Activated CD8-positive, alpha-beta memory T cell treated with anti-CD3 and anti-CD28 coated beads, Interleukin-2, amount 50 U/mL, for 1 hour (primary cell): ENCODE data around the gene HDAC11.
"Not testable (repeated sequence)": the region's sequence is repeated elsewhere in the genome, so short reads cannot be mapped to it uniquely, and the experiment has no call there.

ENCODE experiments used
- DNase-seq: peaks from one replicate; pipeline ENCODE4 v3.0.0-alpha.2; 2020; ENCODE audit errors: extremely low read depth

HDAC11 gene

GRCh38 chr3:13507247-13507569 lies 27.1 kb downstream of the HDAC11 start:
- no peak for DNase-seq

DNA sequence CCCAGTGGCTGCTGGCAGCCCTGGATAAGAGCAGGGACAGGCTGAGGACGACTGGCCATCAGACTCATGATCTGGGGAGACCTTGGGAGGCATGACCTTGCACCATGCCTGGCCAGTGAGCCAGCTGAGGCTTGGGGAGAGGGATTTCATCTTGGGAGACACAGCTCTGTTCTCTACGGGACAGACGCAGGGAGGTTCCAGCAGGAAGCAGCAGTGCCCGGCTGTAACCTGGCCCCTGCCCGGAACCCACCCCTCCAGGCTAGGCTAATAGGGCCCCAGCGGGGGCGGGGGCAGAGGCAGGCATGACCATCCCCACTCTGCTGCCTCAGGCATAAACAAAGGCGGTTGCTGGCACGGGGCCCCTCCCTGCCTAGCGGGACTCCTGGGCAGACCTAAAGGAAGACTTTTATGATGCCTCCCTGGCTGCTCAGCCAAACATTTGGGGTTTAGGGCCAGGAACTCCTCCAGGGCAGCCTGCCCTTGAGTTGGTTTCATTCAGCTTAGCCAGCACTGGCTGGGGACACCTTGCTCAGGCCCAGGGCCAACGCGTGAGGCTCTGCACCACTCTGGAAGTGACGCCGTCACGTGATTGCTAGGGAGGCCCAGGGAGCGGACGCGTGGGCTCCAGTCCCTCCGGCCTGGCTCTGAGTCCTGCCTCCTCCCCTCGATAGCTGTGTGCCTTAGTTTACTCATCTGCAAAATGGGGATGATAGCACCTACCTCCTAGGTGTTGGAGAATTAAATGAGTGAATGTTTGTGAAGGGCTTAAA lies 27.6 kb downstream of the HDAC11 start:
- no peak for DNase-seq

- DNase-seq = no peak
These were observed 28.4 kb downstream of the HDAC11 start for GRCh38 chr3:13508496-13508895.

- DNase-seq = no peak
These were observed 29.1 kb downstream of the HDAC11 start for GRCh38 chr3:13509059-13509815.

- no peak for DNase-seq
These were observed 29.7 kb downstream of the HDAC11 start for GRCh38 chr3:13509816-13510192.

DNA sequence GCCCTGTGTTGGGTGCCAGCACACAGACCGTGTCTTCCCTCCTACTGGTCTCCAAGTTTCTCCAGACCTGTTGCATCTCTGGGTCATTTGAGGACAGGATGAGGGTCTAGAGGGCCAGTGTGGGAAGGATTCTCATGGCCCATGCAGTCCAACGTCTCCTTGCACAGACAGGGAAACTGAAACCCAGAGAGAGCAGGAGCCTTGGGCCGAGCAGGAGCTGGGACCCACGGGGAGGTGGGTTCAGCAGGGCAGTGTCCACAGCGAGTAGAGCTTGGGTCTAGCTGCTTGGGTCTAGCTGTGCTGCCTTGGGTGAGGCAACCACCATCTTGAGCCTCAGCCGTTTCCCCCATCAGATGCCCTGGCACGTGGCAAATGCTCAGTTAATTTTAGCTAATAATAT lies 32.3 kb downstream of the HDAC11 start:
- no peak for DNase-seq

DNA sequence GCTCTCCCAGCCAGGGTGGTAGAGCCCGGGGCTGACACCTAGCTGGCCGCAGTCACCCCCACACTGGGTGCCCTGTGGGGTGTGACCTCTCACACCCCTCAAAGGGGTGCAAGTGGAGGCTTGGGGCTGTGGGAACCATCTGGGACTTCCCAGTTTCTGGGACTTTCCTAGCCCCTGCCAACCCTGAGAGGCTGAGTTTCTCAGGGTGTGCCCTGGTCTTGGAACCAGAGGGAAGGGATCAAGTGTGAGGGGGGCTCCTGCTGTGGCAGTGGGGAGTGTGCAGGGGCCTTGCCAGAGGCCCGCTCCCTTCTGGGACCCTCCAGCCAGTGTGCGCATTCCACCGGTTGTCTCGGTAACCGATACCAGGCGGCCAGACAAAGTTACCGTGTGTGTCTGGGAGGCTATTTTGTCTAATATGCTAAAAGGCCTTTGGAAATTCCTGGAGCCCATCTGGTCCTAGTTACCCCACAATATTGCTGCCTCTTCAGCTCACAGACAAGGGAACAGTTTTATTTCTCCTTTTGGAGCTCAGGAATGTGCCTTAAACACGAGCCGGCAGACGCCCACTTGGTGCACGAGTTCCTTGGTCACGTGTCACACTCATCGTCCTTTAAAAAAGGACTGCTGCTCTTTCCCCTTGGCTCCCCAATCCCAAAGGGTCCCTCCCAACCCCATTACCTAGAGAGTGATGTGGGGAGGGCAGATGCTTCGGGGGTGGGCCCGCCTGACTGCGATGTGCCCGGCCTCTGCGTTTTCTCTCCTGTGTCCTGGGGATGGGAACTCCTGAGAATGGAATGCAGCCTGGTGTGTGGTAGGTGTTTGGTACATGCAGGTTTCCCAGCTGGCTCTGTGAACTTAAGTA lies 33.2 kb downstream of the HDAC11 start:
- no peak for DNase-seq

GRCh38 chr3:13513913-13514517 lies 33.9 kb downstream of the HDAC11 start:
- no peak for DNase-seq

GRCh38 chr3:13514639-13515435 lies 34.7 kb downstream of the HDAC11 start:
- DNase-seq = no peak

GRCh38 chr3:13515786-13516759 lies 36.0 kb downstream of the HDAC11 start:
- DNase-seq = no peak

DNA sequence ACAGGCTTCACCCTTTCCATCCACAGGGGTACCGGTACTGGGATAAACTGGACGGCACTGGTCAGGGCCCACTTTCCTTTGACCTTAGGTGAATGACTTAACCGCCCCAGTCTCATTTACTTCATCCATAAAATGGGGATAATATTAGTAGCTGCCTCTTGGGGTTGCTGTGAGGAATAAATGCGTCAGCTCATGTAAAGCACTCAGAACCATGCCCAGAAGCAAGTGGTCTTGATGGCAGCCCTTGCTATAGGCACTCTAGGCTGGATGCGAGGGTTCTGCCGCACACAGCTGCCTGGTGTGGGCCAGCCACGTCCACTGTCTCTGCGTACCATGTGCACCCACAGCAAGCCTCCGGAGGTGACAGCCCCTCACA lies 36.6 kb downstream of the HDAC11 start:
- no peak for DNase-seq

- DNase-seq = no peak
These were observed 37.3 kb downstream of the HDAC11 start for GRCh38 chr3:13517253-13517977.

DNA sequence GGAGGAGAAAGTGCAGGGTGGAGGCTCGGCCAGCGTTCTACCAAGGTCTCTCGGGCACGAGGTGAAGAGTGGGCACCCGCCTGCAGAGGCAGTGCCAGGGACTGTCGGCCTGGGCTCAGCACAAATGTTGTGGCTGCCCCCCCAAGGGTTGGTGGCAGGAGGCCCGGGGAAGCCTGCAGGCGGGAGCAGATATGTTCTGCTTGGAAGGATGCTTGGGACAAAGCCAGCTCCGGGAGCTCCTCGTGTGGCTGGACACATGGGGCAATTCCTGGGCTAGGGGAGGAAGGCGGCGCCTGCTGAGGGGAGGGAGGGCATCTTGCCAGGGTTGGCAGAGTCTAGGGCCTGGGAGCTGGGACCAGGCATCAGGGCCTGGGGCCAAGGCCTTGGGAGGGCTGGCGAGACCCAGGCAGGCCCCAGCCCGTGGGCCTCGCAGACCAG lies 38.4 kb downstream of the HDAC11 start:
- DNase-seq = no peak

GRCh38 chr3:13519006-13519791 lies 39.1 kb downstream of the HDAC11 start:
- DNase-seq = no peak

DNA sequence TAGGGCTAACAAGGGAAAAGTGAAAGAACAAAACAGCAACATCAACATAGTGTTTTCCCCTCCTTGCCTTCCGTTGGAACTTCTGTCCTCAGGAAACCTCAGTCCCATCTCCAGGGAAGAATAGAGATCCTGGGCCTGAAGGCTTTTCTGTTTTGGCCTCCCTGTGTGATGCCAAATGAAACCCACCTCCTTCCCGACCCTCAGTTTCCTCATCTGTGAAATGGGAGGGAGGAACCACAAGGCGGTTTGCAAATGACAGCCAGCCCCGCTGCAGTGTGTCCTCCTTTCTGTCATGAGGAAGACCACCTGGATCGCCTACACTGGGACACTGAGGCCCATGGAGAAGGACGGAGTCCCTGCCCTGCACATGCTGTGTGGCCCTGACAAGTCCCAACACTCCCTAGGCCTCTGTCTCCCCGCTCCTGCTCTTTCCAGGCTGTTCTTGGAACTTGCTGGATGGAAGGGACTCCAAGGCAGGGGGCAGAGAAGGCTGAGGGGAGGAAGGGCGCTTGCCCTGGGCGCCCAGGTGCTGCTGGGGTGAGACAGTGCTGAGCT lies 40.3 kb downstream of the HDAC11 start:
- no peak for DNase-seq

DNA sequence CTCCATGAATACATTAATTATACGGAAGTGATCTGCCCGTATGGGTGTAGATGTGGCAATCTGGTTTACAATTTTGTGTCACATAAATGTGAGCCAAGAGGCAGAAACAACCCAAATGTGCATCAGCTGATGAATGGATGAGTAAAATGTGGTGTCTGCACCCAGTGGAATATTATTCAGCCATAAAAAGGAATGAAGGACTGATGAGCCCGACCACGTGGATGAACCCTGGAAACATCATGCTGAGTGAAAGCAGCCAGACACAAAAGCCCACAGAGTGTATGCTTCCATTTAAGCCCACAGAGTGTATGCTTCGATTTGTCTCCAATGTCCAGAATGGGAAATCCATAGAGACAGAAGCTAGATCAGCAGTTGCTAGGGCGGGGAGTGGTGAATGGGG lies 41.2 kb downstream of the HDAC11 start:
- no peak for DNase-seq

GRCh38 chr3:13521749-13522148 lies 41.6 kb downstream of the HDAC11 start:
- not testable (repeated sequence) for DNase-seq

- DNase-seq = no peak
These were observed 42.1 kb downstream of the HDAC11 start for GRCh38 chr3:13522236-13522635.
